Activated gamma-delta T cell treated with Interleukin-2 at 50 U/mL for 16 hours (primary cell): Measurements from ENCODE around the gene TTC3.
"Not testable (repeated sequence)": the region's sequence is repeated elsewhere in the genome, so short reads cannot be mapped to it uniquely, and the experiment has no call there.

ENCODE experiments used
- DNase-seq: peaks from one replicate; pipeline ENCODE4 v3.0.0-alpha.2; 2020

The TTC3 gene

GRCh38 chr21:37199057-37199924, 126.2 kb downstream of the TTC3 start:
- no peak for DNase-seq

- no peak for DNase-seq
These were observed 127.8 kb downstream of the TTC3 start for GRCh38 chr21:37200641-37201480.

DNA sequence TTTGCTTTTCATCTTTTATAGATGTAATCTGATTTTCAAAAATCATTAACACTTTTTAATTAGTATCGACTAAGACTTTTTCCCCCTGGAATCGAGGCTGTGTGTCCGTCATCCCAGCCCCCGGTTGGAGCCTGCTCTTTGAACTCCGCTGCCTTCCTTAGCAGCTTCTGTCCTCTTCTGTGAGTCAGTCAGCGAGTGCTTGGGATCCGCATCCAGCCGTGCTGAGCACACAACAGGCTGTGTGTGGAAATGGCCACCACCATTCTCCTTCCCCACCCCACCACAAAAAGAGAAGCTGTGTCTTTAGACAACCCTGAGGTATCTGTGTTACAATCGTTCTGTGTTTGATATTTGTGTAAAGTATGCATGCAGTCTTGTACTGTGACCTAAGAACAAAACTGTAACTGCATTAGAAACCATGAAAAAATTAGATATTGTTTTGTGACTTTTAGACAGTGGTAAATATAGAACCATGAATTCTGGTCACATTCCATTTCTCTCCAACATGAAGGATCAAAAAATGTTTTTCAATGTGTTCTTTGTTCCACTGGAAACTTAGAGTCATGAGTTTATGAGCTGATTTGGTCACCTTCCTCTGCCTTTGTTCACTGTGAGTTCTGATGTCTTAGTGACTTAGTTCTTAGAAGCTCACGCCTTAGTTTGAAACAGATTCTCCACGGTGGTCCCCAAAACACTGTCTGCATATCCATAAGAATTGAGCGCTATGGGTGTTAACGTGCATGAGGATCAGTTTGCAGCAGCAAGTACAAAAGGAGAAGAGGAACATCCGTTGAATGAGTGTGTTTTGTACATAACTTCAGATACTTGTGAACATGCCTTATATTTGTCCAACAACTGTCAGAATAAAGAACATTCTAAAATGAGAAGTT, 129.4 kb downstream of the TTC3 start:
- no peak for DNase-seq

DNA sequence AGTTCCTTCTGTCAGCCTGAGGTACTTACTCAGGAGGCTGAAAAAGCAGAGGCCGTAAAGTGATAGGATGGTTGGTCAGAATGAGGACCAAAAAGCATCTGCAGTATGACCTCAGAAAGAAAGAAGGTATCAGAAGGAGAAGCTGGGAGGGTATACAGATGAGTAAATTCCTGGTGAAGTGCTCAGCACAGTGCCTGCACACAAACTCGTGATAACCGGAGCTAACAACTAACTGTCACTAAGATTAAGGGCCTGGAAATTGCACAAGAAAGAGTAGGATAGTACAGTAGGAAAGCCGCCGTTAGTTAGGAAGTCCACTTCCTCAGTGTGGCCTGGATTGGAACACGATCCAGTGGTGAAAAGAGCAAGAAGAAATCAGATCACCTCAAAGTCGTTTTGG, 131.5 kb downstream of the TTC3 start:
- no peak for DNase-seq

- no peak for DNase-seq
These were observed 133.4 kb downstream of the TTC3 start for GRCh38 chr21:37206496-37206895.

DNA sequence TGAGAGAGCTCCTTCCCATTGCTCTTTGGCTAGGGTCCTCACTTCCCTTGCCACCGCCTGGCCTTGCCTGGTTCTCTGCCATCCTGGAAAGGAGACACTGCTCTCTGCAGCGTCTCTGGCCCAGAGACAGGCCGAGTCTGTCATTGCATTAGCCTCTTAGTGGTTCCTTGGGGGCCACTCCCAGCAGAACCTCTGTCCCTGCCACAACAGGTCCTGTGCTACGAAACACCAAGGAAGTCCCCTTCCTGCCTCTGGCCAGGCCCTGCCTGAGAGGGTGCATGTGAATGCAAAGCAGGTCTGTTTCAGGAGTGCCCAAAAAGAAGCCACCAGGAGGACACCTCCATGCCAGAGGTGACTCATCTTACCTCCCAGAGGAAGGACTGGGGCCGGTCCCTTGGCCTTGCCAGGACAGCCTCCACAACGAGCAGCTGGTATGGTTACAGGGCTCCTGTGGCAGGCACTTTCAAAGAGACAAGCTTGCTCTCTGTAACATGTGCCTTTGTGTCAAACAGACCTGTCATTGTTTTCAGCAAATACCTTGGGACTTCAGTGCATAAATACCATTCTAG, 134.5 kb downstream of the TTC3 start:
- DNase-seq = no peak

DNA sequence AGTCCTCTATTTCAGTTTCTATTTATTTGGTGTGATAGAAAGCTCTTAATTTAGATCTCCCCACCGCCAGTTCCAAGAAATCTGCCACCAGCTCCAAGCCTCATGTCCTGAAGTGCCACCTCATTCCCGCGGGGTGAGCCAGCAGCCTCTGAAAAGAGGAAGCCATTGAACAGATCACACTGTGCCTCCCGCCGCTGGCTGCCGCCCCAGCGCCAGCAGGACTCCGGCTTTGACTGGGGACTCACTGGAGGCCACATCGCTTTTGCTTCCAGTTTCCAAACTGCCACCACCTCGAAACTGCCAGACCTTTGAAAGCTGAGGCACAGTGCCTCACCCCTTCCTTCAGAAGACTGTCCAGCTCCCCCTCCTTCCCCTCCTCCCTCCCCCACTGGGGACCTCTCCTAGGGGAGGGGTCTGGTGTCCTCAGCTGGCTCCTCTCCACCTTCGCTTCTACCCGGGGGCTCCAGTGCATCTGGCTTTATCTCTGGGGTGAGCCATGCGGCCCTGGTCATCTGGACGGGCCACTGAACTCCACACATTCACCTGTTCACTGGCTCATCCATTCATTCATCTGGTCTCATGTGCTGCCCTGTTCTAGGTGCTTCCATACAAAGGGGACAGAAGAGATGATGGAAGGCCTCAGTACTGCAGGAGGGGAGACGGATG, 135.1 kb downstream of the TTC3 start:
- DNase-seq = no peak

DNA sequence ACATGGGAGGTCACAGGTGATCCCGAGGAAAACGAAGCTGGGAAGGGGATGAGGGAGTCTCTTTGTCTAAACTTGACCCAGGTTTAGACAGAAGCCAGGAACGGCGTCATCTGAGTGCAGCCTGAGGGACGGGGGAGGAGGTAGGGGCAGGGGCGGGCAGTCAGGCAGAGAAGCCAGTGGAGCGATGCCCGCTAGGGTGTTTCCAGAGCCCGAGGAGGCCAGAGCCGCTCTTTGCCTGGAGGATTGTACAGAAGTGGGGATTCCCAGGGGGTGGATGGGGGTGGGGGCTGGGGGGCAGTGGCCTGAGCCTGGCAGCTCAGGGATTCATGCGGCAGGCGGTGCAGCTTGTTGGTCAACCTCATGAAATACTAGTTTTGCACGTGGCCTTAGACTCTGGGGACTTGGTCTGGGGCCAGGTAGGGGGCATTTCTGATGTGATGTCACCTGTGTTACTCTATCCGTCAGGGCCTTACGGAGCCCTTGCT, 135.7 kb downstream of the TTC3 start:
- DNase-seq = no peak

DNA sequence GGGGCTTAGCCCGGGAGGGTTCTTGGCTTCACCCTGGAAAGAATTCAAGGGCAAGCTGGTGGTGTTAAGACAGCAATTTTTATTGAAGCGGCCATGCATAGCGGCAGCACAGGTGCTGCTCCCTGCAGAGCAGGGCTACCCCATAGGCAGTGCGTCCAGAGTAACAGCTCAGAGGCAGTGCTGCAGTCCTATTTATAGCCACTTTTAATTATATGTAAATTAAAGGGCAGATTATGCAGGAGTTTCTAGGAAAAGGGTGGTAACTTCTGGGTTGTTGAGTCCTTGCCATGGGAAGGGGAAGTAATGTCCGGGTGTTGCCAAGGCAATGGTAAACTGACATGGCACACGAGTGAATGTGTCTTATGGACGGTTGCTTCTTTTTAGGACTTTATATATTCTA, 137.1 kb downstream of the TTC3 start:
- DNase-seq = no peak

DNA sequence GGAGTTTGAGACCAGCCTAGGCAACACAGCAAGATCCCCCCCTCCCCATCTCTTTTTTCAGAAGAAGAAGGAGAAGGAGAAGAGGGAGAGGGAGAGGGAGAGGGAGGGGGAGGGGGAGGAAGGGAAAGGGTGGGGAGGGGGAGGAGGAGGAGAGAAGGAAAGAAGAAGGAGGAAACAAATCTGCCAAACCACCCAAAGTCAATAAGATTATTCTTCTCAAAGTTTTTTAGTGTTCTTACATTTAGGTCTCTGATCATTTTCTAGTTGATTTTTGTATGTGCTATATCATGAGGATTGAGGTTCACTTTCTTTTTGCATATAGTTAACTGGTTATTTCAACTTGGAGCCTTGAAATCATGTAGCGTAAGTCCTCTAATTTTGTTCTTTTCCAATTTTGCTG, 137.7 kb downstream of the TTC3 start:
- no peak for DNase-seq

GRCh38 chr21:37214952-37215351, 141.9 kb downstream of the TTC3 start:
- no peak for DNase-seq

DNA sequence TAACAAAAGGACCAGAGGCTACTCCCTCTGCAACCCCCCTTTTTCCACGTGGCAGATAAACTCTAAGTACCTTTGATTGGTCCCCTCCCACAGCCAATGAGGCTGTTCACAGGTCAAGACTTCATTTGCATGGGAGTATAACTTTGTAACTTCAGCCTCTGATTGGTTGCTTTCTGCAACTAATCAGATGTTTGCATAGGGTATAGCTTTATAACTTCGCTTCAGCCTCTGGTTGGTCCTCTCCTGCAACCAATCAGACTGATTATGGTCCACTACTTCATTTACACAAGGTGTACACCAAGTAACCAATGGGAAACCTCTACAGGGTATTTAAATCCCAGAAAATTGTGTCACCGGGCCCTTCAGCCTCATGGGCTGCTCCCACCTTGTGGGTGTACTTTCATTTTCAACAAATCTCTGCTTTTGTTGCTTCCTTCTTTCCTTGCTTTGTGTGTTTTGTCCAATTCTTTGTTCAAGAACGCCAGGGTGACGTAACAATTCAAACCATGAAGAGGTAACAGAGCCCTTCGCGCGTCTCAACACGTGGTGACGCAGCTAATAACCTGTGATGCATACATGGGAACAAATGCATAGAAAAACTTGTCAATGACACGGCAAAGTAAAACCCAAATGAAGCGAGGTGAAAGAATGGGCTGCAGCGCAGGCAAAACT, 146.8 kb downstream of the TTC3 start:
- no peak for DNase-seq

GRCh38 chr21:37220433-37220980, 147.5 kb downstream of the TTC3 start:
- peak; percentile 22 for DNase-seq

- DNase-seq = peak; percentile 92
These were observed 148.1 kb downstream of the TTC3 start for GRCh38 chr21:37220981-37221664.

GRCh38 chr21:37222248-37222647, 149.2 kb downstream of the TTC3 start:
- DNase-seq = not testable (repeated sequence)

DNA sequence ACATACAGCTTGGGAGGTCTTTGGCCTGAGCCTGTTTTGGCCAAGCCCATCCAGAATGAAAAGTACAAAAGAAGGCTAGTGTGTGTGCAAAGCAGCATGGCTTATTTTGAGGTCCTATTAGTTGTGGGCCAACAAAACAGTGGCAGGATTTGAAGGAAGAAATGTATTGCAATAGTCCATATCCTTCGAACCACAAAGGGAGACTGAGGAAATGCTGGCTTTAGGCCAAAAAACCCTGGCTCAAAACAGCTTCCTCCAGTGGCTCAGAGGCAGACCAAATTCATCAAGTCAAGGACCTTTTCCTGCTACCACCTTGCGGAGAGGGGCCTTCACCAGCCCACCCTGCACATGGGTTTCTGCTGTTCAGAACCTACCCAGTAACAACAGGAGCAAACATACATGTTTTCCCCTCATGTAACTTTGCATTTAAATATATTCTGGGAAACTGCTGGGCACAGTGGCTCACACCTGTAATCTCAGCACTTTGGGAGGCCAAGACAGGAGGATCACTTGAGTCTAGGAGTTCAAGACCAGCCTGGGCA, 150.8 kb downstream of the TTC3 start:
- DNase-seq = no peak

- DNase-seq = peak; percentile 50
These were observed 152.1 kb downstream of the TTC3 start for GRCh38 chr21:37224861-37225839.

GRCh38 chr21:37226041-37226920, 153.2 kb downstream of the TTC3 start:
- DNase-seq = no peak
